Measurements from ENCODE around the gene CDYL2. TPM values are rescaled to one million over a fixed set of nuclear protein-coding genes. Genes with fewer than 3 reads are reported as not detected.

Gene CDYL2
- polyA plus RNA-seq, 1 of the 3 experiments (the other 2 are of a cell fraction): 0.03 TPM

DNA sequence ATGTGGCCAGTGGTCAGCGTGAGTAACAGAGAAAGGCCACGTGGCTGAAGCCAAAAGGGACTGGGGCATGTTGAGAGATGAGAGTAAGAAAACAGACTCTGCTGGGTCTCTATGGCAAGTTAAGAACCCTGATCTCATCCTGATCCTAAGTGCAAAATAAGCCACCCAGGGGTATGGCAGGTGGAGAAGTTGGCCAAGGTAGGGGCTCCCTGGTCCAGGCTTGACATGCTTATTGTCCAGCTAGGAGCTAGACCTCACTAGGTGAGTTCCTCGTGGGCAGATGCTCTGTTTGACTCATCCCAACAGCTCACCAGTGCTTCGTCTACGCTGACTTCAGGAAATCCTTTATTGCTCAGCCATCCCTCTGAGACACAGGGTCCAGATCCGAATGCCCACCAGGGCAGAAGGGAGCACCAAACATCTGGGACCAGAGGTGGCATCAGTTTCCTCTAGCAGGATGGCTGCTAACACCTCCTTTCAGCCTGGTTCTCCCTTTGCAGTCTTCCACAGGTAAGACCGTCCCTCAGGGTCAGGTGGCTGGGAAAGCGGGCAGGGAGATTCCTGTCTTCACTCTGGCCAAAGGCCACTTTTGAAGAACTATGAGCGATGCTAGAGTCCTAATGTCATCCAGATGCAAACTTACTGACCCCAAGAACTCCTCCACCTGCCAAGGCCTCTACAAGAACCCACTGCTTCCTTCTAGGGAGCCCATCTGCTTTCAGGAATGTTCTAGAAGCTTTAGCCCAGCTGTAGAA is 99.5 kb downstream of the CDYL2 start:
- H3K27me3 ChIP-seq (ENCODE audit: insufficient read depth): no peaks in the 10 kb centered on the region
- WGBS (ENCODE audit: low lambda C conversion rate): 26% methylated on average over 9 of the region's 9 CpGs
- no peak for DNase-seq
- H3K4me1 ChIP-seq (ENCODE audit: control insufficient read depth in 1 of 2, insufficient read depth in 2 of 2, low read depth in 1 of 2, low read length in 1 of 2): no peaks in the 10 kb centered on the region
- no peaks in the 10 kb centered on the region for H3F3A ChIP-seq (replicated peaks; ENCODE audit: insufficient read depth)
- H2AFZ ChIP-seq (ENCODE audit: low read depth): no peak overlapping the region
- no peak overlapping the region for H3K4me2 ChIP-seq
- H3K9me2 ChIP-seq: no peaks in the 10 kb centered on the region
- no peak overlapping the region for H3K27ac ChIP-seq (ENCODE audit: low read depth in 2 of 2, low read length in 1 of 2)
- ChIA-PET CTCF (no interaction called here), POLR2A (no interaction called here)
- TF ChIP-seq, protein P1, sequence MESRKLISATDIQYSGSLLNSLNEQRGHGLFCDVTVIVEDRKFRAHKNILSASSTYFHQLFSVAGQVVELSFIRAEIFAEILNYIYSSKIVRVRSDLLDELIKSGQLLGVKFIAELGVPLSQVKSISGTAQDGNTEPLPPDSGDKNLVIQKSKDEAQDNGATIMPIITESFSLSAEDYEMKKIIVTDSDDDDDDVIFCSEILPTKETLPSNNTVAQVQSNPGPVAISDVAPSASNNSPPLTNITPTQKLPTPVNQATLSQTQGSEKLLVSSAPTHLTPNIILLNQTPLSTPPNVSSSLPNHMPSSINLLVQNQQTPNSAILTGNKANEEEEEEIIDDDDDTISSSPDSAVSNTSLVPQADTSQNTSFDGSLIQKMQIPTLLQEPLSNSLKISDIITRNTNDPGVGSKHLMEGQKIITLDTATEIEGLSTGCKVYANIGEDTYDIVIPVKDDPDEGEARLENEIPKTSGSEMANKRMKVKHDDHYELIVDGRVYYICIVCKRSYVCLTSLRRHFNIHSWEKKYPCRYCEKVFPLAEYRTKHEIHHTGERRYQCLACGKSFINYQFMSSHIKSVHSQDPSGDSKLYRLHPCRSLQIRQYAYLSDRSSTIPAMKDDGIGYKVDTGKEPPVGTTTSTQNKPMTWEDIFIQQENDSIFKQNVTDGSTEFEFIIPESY (IDR thresholded peaks at IDR 0.05; ENCODE audit: borderline replicate concordance, low read depth): no peak
- no peak for TF ChIP-seq TAF1 (IDR thresholded peaks at IDR 0.05; ENCODE audit: borderline replicate concordance, low read depth, low read length)
- H3K79me2 ChIP-seq (ENCODE audit: insufficient read depth): no peaks in the 10 kb centered on the region
- no peaks in the 10 kb centered on the region for H3K9me3 ChIP-seq
- H3K9ac ChIP-seq: no peak overlapping the region
- H4K20me1 ChIP-seq (ENCODE audit: insufficient read depth): no peaks in the 10 kb centered on the region
- H3K4me3 ChIP-seq (ENCODE audit: low read depth in 2 of 2, low read length in 1 of 2): no peak overlapping the region
- no peaks in the 10 kb centered on the region for H3K36me3 ChIP-seq (replicated peaks in 1 of 2; ENCODE audit: control insufficient read depth in 1 of 2, insufficient read depth in 2 of 2, low read length in 1 of 2)

DNA sequence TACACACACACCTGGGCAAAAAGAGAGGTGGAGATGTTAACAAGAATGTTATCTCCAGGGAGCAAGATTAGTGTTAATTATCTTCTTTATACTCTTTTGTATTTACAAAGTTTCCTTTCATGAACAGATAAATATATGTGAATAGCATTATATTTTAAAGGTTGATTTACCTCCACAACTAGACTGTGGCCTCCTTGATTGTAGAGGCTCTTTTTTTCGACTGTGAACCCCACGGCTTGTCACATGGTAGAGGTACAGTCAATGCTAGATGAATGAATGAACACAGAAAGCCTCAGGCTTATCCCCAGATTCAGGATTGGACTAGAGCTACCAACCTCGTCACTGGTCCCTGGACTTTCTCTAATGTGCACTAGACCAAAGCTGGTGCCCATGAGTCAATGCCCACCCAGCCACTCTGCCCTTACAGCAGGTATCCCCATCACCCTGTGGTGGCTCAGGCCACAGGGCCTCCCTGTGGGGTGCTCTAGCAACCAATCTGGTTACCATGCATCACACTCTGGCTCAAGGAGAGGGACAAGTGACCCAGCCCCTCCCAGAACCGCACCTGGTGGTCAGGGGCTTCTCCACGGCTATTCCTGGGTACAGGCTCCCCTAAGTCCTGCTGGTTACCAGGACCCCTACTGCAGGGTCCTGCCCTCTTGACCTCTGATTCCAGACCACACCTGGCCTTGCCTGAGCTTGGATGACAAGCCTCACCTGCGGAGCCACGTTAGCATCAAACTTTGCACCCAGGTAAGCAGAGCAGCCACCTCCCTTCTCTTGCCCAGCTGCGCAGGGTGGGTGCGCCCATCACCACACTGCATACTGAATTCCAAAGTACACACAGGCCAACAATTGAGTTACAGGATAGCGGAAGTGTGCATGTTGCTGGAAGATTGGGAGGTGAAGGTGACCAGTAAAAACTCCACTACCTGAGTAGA is 101.0 kb downstream of the CDYL2 start:
- no peak overlapping the region for H3K4me2 ChIP-seq
- no peaks in the 10 kb centered on the region for H3K9me2 ChIP-seq
- no peak overlapping the region for H3K27ac ChIP-seq (ENCODE audit: low read depth in 2 of 2, low read length in 1 of 2)
- no peaks in the 10 kb centered on the region for H3K36me3 ChIP-seq (replicated peaks in 1 of 2; ENCODE audit: control insufficient read depth in 1 of 2, insufficient read depth in 2 of 2, low read length in 1 of 2)
- H3K9me3 ChIP-seq: no peaks in the 10 kb centered on the region
- ChIA-PET POLR2A (no interaction called here), CTCF (no interaction called here)
- WGBS (ENCODE audit: low lambda C conversion rate): 20% methylated on average over 8 of the region's 10 CpGs
- no peaks in the 10 kb centered on the region for H3K79me2 ChIP-seq (ENCODE audit: insufficient read depth)
- no peak overlapping the region for H3K4me3 ChIP-seq (ENCODE audit: low read depth in 2 of 2, low read length in 1 of 2)
- H3K4me1 ChIP-seq (ENCODE audit: control insufficient read depth in 1 of 2, insufficient read depth in 2 of 2, low read depth in 1 of 2, low read length in 1 of 2): no peaks in the 10 kb centered on the region
- no peak for TF ChIP-seq TEAD4 (IDR thresholded peaks at IDR 0.05; ENCODE audit: borderline replicate concordance, insufficient read depth)
- no peaks in the 10 kb centered on the region for H3F3A ChIP-seq (replicated peaks; ENCODE audit: insufficient read depth)
- no peaks in the 10 kb centered on the region for H4K20me1 ChIP-seq (ENCODE audit: insufficient read depth)
- H2AFZ ChIP-seq (ENCODE audit: low read depth): no peak overlapping the region
- no peak overlapping the region for H3K9ac ChIP-seq
- no peak for DNase-seq
- H3K27me3 ChIP-seq (ENCODE audit: insufficient read depth): no peaks in the 10 kb centered on the region

DNA sequence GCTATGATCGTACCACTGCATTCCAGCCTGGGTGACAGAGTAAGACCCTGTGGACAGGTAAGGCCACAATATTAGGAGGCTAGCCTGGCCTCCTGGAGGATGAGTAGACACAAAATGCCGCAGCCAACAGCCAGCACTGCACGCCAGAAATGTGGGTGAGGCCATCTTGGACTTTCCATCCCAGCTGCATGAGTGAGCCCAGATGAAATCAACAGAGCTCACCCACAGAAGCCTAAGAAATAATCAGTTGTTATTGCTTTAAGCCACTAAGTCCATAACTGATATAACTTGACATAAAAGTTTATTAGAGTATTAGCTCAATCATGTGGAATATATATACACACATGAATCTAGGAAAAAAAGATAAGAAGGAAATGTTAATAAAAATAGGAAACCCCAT is 101.7 kb downstream of the CDYL2 start:
- H3K9me2 ChIP-seq: no peaks in the 10 kb centered on the region
- CTCF ChIA-PET: no interaction called here
- TF ChIP-seq SIN3A (IDR thresholded peaks at IDR 0.05; ENCODE audit: borderline replicate concordance, low read depth, low read length) (no peak), EZH2phosphoT487 (IDR thresholded peaks at IDR 0.05; ENCODE audit: borderline replicate concordance, low read depth) (no peak), FOXJ3 (CRISPR knock-in tag; IDR thresholded peaks at IDR 0.05) (no peak), FOSL2 (IDR thresholded peaks at IDR 0.05; ENCODE audit: borderline replicate concordance, low read depth) (no peak), RFX5 (IDR thresholded peaks at IDR 0.05; ENCODE audit: low read length) (no peak), NRF1 (IDR thresholded peaks at IDR 0.05; ENCODE audit: low read depth, low read length) (no peak)
- TF ChIP-seq, protein P2, sequence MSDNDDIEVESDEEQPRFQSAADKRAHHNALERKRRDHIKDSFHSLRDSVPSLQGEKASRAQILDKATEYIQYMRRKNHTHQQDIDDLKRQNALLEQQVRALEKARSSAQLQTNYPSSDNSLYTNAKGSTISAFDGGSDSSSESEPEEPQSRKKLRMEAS (IDR thresholded peaks at IDR 0.05; ENCODE audit: low read depth): no peak
- TF ChIP-seq, protein P3, sequence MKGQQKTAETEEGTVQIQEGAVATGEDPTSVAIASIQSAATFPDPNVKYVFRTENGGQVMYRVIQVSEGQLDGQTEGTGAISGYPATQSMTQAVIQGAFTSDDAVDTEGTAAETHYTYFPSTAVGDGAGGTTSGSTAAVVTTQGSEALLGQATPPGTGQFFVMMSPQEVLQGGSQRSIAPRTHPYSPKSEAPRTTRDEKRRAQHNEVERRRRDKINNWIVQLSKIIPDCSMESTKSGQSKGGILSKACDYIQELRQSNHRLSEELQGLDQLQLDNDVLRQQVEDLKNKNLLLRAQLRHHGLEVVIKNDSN (IDR thresholded peaks at IDR 0.05; ENCODE audit: borderline replicate concordance, low read depth): no peak
- TF ChIP-seq, protein P1 (IDR thresholded peaks at IDR 0.05; ENCODE audit: borderline replicate concordance, low read depth): no peak
- TF ChIP-seq, protein P4, sequence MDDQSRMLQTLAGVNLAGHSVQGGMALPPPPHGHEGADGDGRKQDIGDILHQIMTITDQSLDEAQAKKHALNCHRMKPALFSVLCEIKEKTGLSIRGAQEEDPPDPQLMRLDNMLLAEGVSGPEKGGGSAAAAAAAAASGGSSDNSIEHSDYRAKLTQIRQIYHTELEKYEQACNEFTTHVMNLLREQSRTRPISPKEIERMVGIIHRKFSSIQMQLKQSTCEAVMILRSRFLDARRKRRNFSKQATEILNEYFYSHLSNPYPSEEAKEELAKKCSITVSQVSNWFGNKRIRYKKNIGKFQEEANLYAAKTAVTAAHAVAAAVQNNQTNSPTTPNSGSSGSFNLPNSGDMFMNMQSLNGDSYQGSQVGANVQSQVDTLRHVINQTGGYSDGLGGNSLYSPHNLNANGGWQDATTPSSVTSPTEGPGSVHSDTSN (IDR thresholded peaks at IDR 0.05): no peak

More for the DNA sequence above, 101.7 kb downstream of the CDYL2 start:
- Histone ChIP-seq H4K20me1 (ENCODE audit: insufficient read depth) (no peaks in the 10 kb centered on the region), H3K4me3 (ENCODE audit: low read depth in 2 of 2, low read length in 1 of 2) (no peak overlapping the region), H2AFZ (ENCODE audit: low read depth) (no peak overlapping the region), H3K9me3 (no peaks in the 10 kb centered on the region), H3K36me3 (replicated peaks in 1 of 2; ENCODE audit: control insufficient read depth in 1 of 2, insufficient read depth in 2 of 2, low read length in 1 of 2) (no peaks in the 10 kb centered on the region), H3K79me2 (ENCODE audit: insufficient read depth) (no peaks in the 10 kb centered on the region), H3F3A (replicated peaks; ENCODE audit: insufficient read depth) (no peaks in the 10 kb centered on the region), H3K27me3 (ENCODE audit: insufficient read depth) (no peaks in the 10 kb centered on the region), H3K27ac (ENCODE audit: low read depth in 2 of 2, low read length in 1 of 2) (no peak overlapping the region), H3K4me2 (no peak overlapping the region), H3K4me1 (ENCODE audit: control insufficient read depth in 1 of 2, insufficient read depth in 2 of 2, low read depth in 1 of 2, low read length in 1 of 2) (no peaks in the 10 kb centered on the region), H3K9ac (no peak overlapping the region)
- WGBS (ENCODE audit: low lambda C conversion rate): 28% methylated on average over 3 of the region's 3 CpGs
- no peak for DNase-seq
- POLR2A ChIA-PET: no interaction called here
